Keratinocyte (primary cell): Measurements from ENCODE around the gene CALHM1.

Source experiments
- CTCF ChIP-seq, 3 experiments: IDR thresholded peaks in 1 of 3; conservative IDR thresholded peaks in 1 of 3; optimal IDR thresholded peaks in 1 of 3; 2 replicates in 2 of 3; 3 replicates in 1 of 3; pipeline versions ENCODE3 to v1.5.1; 2011; ENCODE audit warnings: low read length in 3 of 3, mild to moderate bottlenecking in 3 of 3, moderate library complexity in 2 of 3, control low read depth in 1 of 3, inconsistent platforms in 1 of 3; ENCODE audit not compliant: insufficient read depth in 2 of 3; ENCODE audit errors: extremely low read depth in 1 of 3
- EZH2 ChIP-seq: IDR thresholded peaks from one replicate; pipeline ENCODE4 v1.6.1; 2012; ENCODE audit warnings: inconsistent platforms, mild to moderate bottlenecking, low read length, moderate library complexity

- TF ChIP-seq CTCF (optimal IDR thresholded peaks at IDR 0.05 in 1 of 3, IDR thresholded peaks at IDR 0.05 in 1 of 3, conservative IDR thresholded peaks at IDR 0.05 in 1 of 3; ENCODE audit: extremely low read depth in 1 of 3, insufficient read depth in 2 of 3, low read length in 3 of 3) (no peak), EZH2 (no peak)
These were observed 8.0 kb upstream of the CALHM1 start for GRCh38 chr10:103466734-103467133.
